CD4-positive, CD25-positive, alpha-beta regulatory T cell (primary cell): ENCODE measurements around the gene KCNMA1. TPM values are rescaled to one million over a fixed set of nuclear protein-coding genes. Genes with fewer than 3 reads are reported as not detected.

ENCODE experiments used
- ATAC-seq, 2 donors: fragments of 150-1000 bp; cut with Tn5 transposase; one replicate each; pipeline ENCODE4 v1.10.0; 2021; ENCODE audit warnings: low read depth in 2 of 2, moderate number of reproducible peaks in 2 of 2, moderate library complexity in 1 of 2
- DNase-seq, 3 donors: peaks; one replicate each; pipeline versions ENCODE4 v3.0.0 to v3.0.0-alpha.2; 2012 to 2022; ENCODE audit warnings: mixed read lengths in 1 of 3
- H3K27ac ChIP-seq: one replicate; pipeline ENCODE4 v1.7.0; 2013; ENCODE audit warnings: mild to moderate bottlenecking, low read length; ENCODE audit not compliant: insufficient read depth, poor library complexity, severe bottlenecking
- H3K27me3 ChIP-seq: one replicate; pipeline ENCODE4 v1.7.0; 2013; ENCODE audit warnings: low read length; ENCODE audit not compliant: control insufficient read depth, insufficient read depth
- H3K36me3 ChIP-seq: one replicate; pipeline ENCODE4 v1.7.0; 2013; ENCODE audit warnings: mild to moderate bottlenecking, low read length, moderate library complexity; ENCODE audit not compliant: control insufficient read depth, insufficient read depth
- H3K4me1 ChIP-seq: 2 replicates; pipeline ENCODE4 v1.7.0; 2013; ENCODE audit warnings: mild to moderate bottlenecking, low read length; ENCODE audit not compliant: insufficient read depth, control insufficient read depth, poor library complexity, severe bottlenecking
- H3K4me3 ChIP-seq: one replicate; pipeline ENCODE4 v1.7.0; 2013; ENCODE audit warnings: low read depth, mild to moderate bottlenecking, low read length, moderate library complexity
- H3K9me3 ChIP-seq, 2 experiments: 1 replicate in 1 of 2; 2 replicates in 1 of 2; pipeline ENCODE4 v1.7.0; 2013; ENCODE audit warnings: low read length in 2 of 2, mild to moderate bottlenecking in 1 of 2, moderate library complexity in 1 of 2; ENCODE audit not compliant: control insufficient read depth in 2 of 2
- H3K27ac Mint-ChIP-seq, 3 donors: one replicate each; pipeline ENCODE4 v1.8.0; 2020 to 2022; ENCODE audit warnings: mild to moderate bottlenecking in 3 of 3, mixed read lengths in 3 of 3, moderate library complexity in 2 of 3
- H3K27me3 Mint-ChIP-seq: one replicate; pipeline ENCODE4 v1.8.0; 2022; ENCODE audit warnings: mild to moderate bottlenecking, mixed read lengths
- H3K36me3 Mint-ChIP-seq: one replicate; pipeline ENCODE4 v1.8.0; 2020; ENCODE audit warnings: mixed read lengths
- H3K4me1 Mint-ChIP-seq, 4 donors: one replicate each; pipeline ENCODE4 v1.8.0; 2020 to 2022; ENCODE audit warnings: mixed read lengths in 4 of 4, mild to moderate bottlenecking in 1 of 4
- H3K4me3 Mint-ChIP-seq, 4 donors: one replicate each; pipeline ENCODE4 v1.8.0; 2020 to 2022; ENCODE audit warnings: mild to moderate bottlenecking in 4 of 4, mixed read lengths in 4 of 4, moderate library complexity in 3 of 4
- H3K9me3 Mint-ChIP-seq, 7 donors: one replicate each; pipeline ENCODE4 v1.8.0; 2020 to 2022; ENCODE audit warnings: mixed read lengths in 7 of 7, mild to moderate bottlenecking in 3 of 7, moderate library complexity in 2 of 7
- polyA plus RNA-seq, 4 donors: library from polyadenylated mRNA; unstranded; fragments of 300-500 nt; fragmentation: Illumina TruSeq; gene quantifications; one replicate each; pipeline ENCODE4 v1.2.3, GENCODE V29; 2021
- total RNA-seq: library from RNA; stranded (reverse); gene quantifications from one replicate; pipeline ENCODE4 v1.2.3, GENCODE V29; 2022

KCNMA1 gene
- total and polyA plus RNA-seq, 5 donors from 2014 or later, result not detected

DNA sequence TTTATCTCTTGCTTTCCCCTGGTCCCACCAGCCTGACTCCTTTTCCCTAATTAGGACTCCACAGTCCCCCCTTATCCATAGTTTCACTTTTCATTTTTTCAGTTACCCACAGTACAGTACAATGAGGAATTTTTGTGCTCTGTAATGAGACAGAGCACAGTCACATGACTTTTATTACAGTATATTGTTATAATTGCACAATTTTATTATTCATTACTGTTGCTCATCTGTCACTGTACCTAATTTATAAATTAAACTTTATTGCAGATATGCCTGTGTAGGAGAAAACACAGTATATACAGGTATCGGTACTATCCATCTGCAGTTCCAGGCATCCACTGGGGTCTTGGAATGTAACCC lies 125.4 kb downstream of the KCNMA1 start:
- no peaks in the 10 kb centered on the region for H3K27me3 ChIP-seq
- H3K9me3 ChIP-seq, result no peaks in the 10 kb centered on the region
- no peaks in the 10 kb centered on the region for H3K36me3 Mint-ChIP-seq
- H3K4me3 Mint-ChIP-seq, result no peak overlapping the region
- no peak overlapping the region for H3K27ac Mint-ChIP-seq
- H3K9me3 Mint-ChIP-seq, result peaks cover 0 to 5% (median 0%) of the 10 kb centered on the region in 7 donors
- H3K36me3 ChIP-seq, result no peaks in the 10 kb centered on the region
- no peak overlapping the region for H3K4me3 ChIP-seq
- peaks cover 4% of the 10 kb centered on the region for H3K27me3 Mint-ChIP-seq
- H3K27ac ChIP-seq, result no peak overlapping the region
- H3K4me1 ChIP-seq, result no peaks in the 10 kb centered on the region
- no peak for DNase-seq
- H3K4me1 Mint-ChIP-seq, result no peaks in the 10 kb centered on the region
- ATAC-seq, result no peak

GRCh38 chr10:77511498-77512218 lies 126.0 kb downstream of the KCNMA1 start:
- no peak overlapping the region for H3K27ac ChIP-seq

DNA sequence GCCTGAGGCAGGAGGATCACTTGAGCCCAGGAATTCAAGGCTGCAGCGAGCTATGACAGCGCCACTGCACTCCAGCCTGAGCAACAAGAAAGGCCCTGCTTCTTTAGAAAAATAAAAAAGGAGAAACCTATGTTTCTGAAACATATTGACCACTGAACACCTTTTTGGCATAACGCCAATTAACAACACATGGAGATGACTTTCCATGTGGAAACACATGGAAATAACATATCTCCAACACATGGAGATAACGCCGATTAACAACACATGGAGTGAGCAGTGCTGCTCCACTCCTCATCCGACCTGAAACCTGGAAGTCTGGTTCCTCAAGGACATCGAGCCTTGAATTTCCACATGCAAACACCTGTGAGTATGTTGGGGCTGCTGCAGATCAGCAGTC lies 126.9 kb downstream of the KCNMA1 start:
- Mint-ChIP-seq H3K4me3 (no peak overlapping the region), H3K27me3 (peaks cover 4% of the 10 kb centered on the region), H3K27ac (no peak overlapping the region), H3K9me3 (peaks cover 0 to 5% (median 0%) of the 10 kb centered on the region in 7 donors), H3K36me3 (no peaks in the 10 kb centered on the region), H3K4me1 (no peaks in the 10 kb centered on the region)
- Histone ChIP-seq H3K36me3 (no peaks in the 10 kb centered on the region), H3K4me3 (no peak overlapping the region), H3K4me1 (no peaks in the 10 kb centered on the region), H3K27me3 (no peaks in the 10 kb centered on the region), H3K27ac (no peak overlapping the region), H3K9me3 (no peaks in the 10 kb centered on the region)
- ATAC-seq (no peak), DNase-seq (no peak)

More at GRCh38 chr10:77511498-77512218, 126.0 kb downstream of the KCNMA1 start:
- peaks cover 0 to 5% (median 0%) of the 10 kb centered on the region in 7 donors for H3K9me3 Mint-ChIP-seq
- ATAC-seq (no peak), DNase-seq (no peak)
- peaks cover 4% of the 10 kb centered on the region for H3K27me3 Mint-ChIP-seq
- H3K9me3 ChIP-seq, result no peaks in the 10 kb centered on the region
- no peaks in the 10 kb centered on the region for H3K4me1 ChIP-seq
- H3K4me3 Mint-ChIP-seq, result no peak overlapping the region
- H3K4me3 ChIP-seq, result no peak overlapping the region
- H3K36me3 Mint-ChIP-seq, result no peaks in the 10 kb centered on the region
- no peaks in the 10 kb centered on the region for H3K36me3 ChIP-seq
- no peak overlapping the region for H3K27ac Mint-ChIP-seq
- H3K27me3 ChIP-seq, result no peaks in the 10 kb centered on the region
- H3K4me1 Mint-ChIP-seq, result no peaks in the 10 kb centered on the region

- Mint-ChIP-seq H3K9me3 (peaks cover 0 to 7% (median 1%) of the 10 kb centered on the region in 7 donors), H3K27me3 (peaks cover 4% of the 10 kb centered on the region), H3K4me3 (no peak overlapping the region), H3K36me3 (no peaks in the 10 kb centered on the region), H3K4me1 (no peaks in the 10 kb centered on the region), H3K27ac (no peak overlapping the region)
- Histone ChIP-seq H3K27ac (no peak overlapping the region), H3K27me3 (no peaks in the 10 kb centered on the region), H3K9me3 (no peaks in the 10 kb centered on the region), H3K4me1 (no peaks in the 10 kb centered on the region), H3K36me3 (no peaks in the 10 kb centered on the region), H3K4me3 (no peak overlapping the region)
- no peak for ATAC-seq
- no peak for DNase-seq
These were observed 127.3 kb downstream of the KCNMA1 start for GRCh38 chr10:77510294-77510693.

- H3K27me3 Mint-ChIP-seq, result peaks cover 4% of the 10 kb centered on the region
- no peaks in the 10 kb centered on the region for H3K36me3 Mint-ChIP-seq
These were observed 128.2 kb downstream of the KCNMA1 start for GRCh38 chr10:77509391-77509790.

GRCh38 chr10:77507291-77507880 lies 130.2 kb downstream of the KCNMA1 start:
- Mint-ChIP-seq H3K4me1 (no peaks in the 10 kb centered on the region), H3K4me3 (no peak overlapping the region), H3K27ac (no peak overlapping the region), H3K9me3 (peaks cover 0 to 2% (median 1%) of the 10 kb centered on the region in 7 donors), H3K36me3 (no peaks in the 10 kb centered on the region), H3K27me3 (peaks cover 4% of the 10 kb centered on the region)
- Histone ChIP-seq H3K36me3 (no peaks in the 10 kb centered on the region), H3K27me3 (no peaks in the 10 kb centered on the region), H3K9me3 (no peaks in the 10 kb centered on the region), H3K27ac (no peak overlapping the region), H3K4me3 (no peak overlapping the region), H3K4me1 (no peaks in the 10 kb centered on the region)
- DNase-seq, result no peak
- no peak for ATAC-seq

More at GRCh38 chr10:77509391-77509790, 128.2 kb downstream of the KCNMA1 start:
- Histone ChIP-seq H3K27me3 (no peaks in the 10 kb centered on the region), H3K4me3 (no peak overlapping the region), H3K27ac (no peak overlapping the region), H3K36me3 (no peaks in the 10 kb centered on the region), H3K9me3 (no peaks in the 10 kb centered on the region), H3K4me1 (no peaks in the 10 kb centered on the region)
- ATAC-seq (no peak), DNase-seq (no peak)
- H3K4me3 Mint-ChIP-seq, result no peak overlapping the region
- no peak overlapping the region for H3K27ac Mint-ChIP-seq
- no peaks in the 10 kb centered on the region for H3K4me1 Mint-ChIP-seq
- H3K9me3 Mint-ChIP-seq, result peaks cover 0 to 7% (median 1%) of the 10 kb centered on the region in 7 donors

- H3K4me1 ChIP-seq, result no peaks in the 10 kb centered on the region
- Mint-ChIP-seq H3K4me3 (no peak overlapping the region), H3K27ac (no peak overlapping the region), H3K36me3 (no peaks in the 10 kb centered on the region), H3K27me3 (peaks cover 4% of the 10 kb centered on the region), H3K4me1 (no peaks in the 10 kb centered on the region), H3K9me3 (peaks cover 0 to 2% (median 1%) of the 10 kb centered on the region in 7 donors)
- ATAC-seq, result no peak
- no peaks in the 10 kb centered on the region for H3K9me3 ChIP-seq
- no peak for DNase-seq
- no peaks in the 10 kb centered on the region for H3K27me3 ChIP-seq
- H3K4me3 ChIP-seq, result no peak overlapping the region
- no peak overlapping the region for H3K27ac ChIP-seq
- no peaks in the 10 kb centered on the region for H3K36me3 ChIP-seq
These were observed 130.9 kb downstream of the KCNMA1 start for GRCh38 chr10:77506517-77507200.
